Cardiac ventricle fibroblast (primary cell): ENCODE data around the gene TMEM234. TPM values are rescaled to one million over a fixed set of nuclear protein-coding genes. Genes with fewer than 3 reads are reported as not detected.

Source experiments
- total RNA-seq: library from RNA; depleted of rRNA; stranded (reverse); fragments of >200 nt; gene quantifications from 2 replicates; pipeline ENCODE4 v1.2.3, GENCODE V29; 2015

Gene TMEM234
- total RNA-seq, result 8.3 and 9.6 TPM in 2 replicates

GRCh38 chr1:32221980-32222755, at the start of gene TMEM234, which contains the start of gene EIF3I:
Gene TMEM234, minus strand, starts transcription at chr1:32222353. Its CDS starts 31 bp downstream, at chr1:32222322.
Gene EIF3I, plus strand, starts transcription at chr1:32222407. Its CDS starts 35 bp downstream, at chr1:32222442.

GRCh38 chr1:32250893-32251716, 29.0 kb upstream of the TMEM234 start, which contains the start of gene LCK:
Gene LCK, plus strand, starts transcription at chr1:32251265. Its CDS starts 23,065 bp downstream, at chr1:32274330.

GRCh38 chr1:32246888-32247273, 24.7 kb upstream of the TMEM234 start, which contains the start of gene FAM167B:
Gene FAM167B, plus strand, starts transcription at chr1:32247222. Its CDS starts 200 bp downstream, at chr1:32247422.

GRCh38 chr1:32208891-32209328, 13.2 kb downstream of the TMEM234 start, which contains the start of gene DCDC2B:
Gene DCDC2B, plus strand, starts transcription at chr1:32209089. Its CDS starts 5 bp downstream, at chr1:32209094.

GRCh38 chr1:32205401-32206370, 16.5 kb downstream of the TMEM234 start, which contains the start of gene IQCC:
Gene IQCC, plus strand, starts transcription at chr1:32205671. Its CDS starts 11 bp downstream, at chr1:32205682.

GRCh38 chr1:32200226-32201010, 21.7 kb downstream of the TMEM234 start, which contains the start of gene CCDC28B:
Gene CCDC28B, plus strand, starts transcription at chr1:32200595. Its CDS starts 1,341 bp downstream, at chr1:32201936.

GRCh38 chr1:32179443-32180185, 42.5 kb downstream of the TMEM234 start, which contains the start of gene TXLNA:
Gene TXLNA, plus strand, starts transcription at chr1:32179675. Its CDS starts 671 bp downstream, at chr1:32180346.

Other genes with a start within 250 kb of the TMEM234 start
- 33.1 and 39.8 TPM in 2 replicates for gene KHDRBS1, start 208.5 kb downstream of the TMEM234 start, total RNA-seq
- 4.0 and 8.0 TPM in 2 replicates for gene TMEM39B, start 149.4 kb downstream of the TMEM234 start, total RNA-seq
- gene KPNA6, start 114.3 kb downstream of the TMEM234 start, total RNA-seq, result 26.4 and 29.0 TPM in 2 replicates
- gene TXLNA, start 42.7 kb downstream of the TMEM234 start, total RNA-seq, result 56.6 and 59.5 TPM in 2 replicates
- 6.2 and 12.8 TPM in 2 replicates for gene CCDC28B, start 21.8 kb downstream of the TMEM234 start, total RNA-seq
- 0.59 and 0.87 TPM in 2 replicates for gene IQCC, start 16.7 kb downstream of the TMEM234 start, total RNA-seq
- gene DCDC2B, start 13.3 kb downstream of the TMEM234 start, total RNA-seq, result not detected in 2 replicates
- gene EIF3I, start 54 bp upstream of the TMEM234 start, total RNA-seq, result 187 and 195 TPM in 2 replicates
- gene FAM167B, start 24.9 kb upstream of the TMEM234 start, total RNA-seq, result 0.44 and 0.54 TPM in 2 replicates
- not detected in 2 replicates for gene LCK, start 28.9 kb upstream of the TMEM234 start, total RNA-seq
- 46.2 and 46.7 TPM in 2 replicates for gene HDAC1, start 69.7 kb upstream of the TMEM234 start, total RNA-seq
- gene MARCKSL1, start 113.9 kb upstream of the TMEM234 start, total RNA-seq, result 419 and 469 TPM in 2 replicates
- 2.7 and 4.1 TPM in 2 replicates for gene FAM229A, start 140.1 kb upstream of the TMEM234 start, total RNA-seq
- gene TSSK3, start 140.2 kb upstream of the TMEM234 start, total RNA-seq, result not detected in 2 replicates
- gene BSDC1, start 172.1 kb upstream of the TMEM234 start, total RNA-seq, result 40.3 and 45.5 TPM in 2 replicates
- gene ZBTB8B, start 242.7 kb upstream of the TMEM234 start, total RNA-seq, result not detected in 2 replicates